ENCODE data around the gene MTHFR.

MTHFR gene

DNA sequence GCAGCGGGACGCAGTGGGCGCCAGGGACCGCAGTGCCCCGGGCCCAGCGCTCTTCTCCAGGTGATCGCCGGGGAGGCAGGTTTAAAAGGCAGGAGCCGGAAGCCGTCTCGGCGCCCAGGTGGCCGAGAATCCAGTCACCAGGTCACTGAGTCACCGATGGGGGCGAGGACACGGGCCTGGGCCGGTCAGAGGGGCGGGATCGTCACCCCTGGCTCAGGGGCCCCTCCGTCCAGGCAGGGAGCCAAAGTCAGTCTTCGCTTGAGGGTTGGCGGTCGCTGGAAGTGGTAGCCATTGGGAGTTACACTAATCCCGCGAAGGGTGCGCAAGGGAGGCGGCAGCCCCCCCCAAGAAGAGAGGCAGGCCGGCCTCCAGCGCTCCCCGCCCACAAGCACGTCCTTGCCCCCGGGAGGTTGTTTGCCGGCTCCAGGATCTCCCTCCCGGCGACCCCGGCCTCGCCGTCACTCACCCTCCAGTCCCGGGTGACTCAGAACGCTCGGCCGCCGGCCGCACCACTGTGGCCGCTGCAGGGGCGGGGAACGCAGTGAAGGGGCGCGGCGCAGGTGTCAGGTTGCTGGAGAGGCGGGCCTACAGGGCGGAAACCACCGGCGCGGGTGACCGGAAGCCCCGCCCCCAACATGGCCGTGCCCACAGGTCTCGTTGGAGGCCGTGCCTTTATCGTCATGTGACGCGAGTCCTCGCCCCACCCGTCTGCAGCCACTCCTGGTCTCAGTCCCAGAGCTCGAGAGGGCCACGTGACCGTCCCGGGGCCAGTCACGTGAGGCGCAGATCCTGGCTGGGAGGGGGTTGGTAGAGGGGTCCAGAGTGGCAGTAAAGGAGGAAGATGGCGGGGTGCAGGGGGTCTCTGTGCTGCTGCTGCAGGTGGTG, at the start of gene MTHFR, which contains the start of gene CLCN6:
Gene MTHFR (minus strand): TSS at position 543 of the 885 bp plus-strand sequence. CDS start 2,848 bp downstream, outside the sequence.
Gene CLCN6 (plus strand): TSS at position 770 of the 885 bp plus-strand sequence. CDS start 72 bp downstream, at position 842.
- peak; percentile 99 for DNase-seq (ENCODE audit: low read depth)

DNA sequence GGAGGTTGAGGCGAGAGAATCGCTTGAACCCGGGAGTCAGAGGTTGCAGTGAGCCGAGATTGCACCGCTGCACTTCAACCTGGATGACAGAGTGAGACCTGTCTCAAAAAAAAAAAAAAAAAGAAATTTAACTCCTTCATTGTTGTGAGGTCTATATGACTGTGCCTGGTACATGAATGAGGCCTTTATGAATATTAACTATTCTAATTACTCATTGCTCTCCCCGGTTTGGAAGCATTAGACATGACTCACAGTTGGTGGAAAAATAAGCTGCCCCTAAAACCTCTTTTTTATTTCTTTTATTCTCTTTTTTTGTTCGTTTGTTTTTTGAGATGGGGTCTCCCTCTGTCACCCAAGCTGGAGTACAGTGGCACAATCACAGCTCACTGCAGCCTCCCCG, 49.7 kb upstream of the MTHFR start:
- no peak for DNase-seq (ENCODE audit: low read depth)

DNA sequence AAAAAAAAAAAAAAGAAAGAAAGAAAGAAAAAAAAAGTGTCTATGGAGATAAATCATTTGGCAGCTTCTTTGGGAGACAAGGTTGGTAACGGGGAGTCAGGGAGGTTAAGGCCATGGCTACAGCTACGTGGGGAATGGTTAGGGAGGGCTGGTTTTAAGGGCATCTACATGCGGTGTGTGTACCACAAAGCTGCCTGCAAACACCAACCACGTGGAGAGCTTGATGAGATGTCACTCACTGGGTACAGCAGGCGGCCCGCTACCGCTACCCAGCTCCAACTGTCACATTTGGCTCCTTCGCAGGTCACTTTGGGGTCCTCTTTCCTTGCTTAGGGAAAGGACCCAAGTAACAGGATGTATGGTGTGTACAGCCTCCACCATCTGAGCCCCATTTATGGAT, 48.8 kb upstream of the MTHFR start:
- DNase-seq (ENCODE audit: low read depth): no peak

DNA sequence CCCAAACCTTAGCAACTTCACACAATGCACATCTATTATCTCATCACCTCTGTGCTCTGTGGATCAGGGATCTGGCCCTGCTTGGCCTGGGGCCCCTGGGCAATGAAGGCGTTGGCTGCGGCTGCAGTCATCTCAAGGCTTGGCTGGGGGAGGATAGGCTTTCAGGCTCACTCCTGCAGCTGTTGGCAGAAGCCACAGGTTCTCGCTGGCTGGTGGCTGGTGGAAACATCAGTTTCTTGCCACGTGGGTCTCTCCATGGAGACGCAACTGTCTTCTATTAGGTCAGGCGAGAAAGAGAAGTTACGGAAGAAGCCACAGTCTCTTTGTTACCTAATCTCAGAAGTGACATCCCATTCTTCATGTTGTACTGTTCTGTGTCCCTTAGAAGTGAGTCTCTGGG, 45.4 kb upstream of the MTHFR start:
- DNase-seq (ENCODE audit: low read depth): no peak

DNA sequence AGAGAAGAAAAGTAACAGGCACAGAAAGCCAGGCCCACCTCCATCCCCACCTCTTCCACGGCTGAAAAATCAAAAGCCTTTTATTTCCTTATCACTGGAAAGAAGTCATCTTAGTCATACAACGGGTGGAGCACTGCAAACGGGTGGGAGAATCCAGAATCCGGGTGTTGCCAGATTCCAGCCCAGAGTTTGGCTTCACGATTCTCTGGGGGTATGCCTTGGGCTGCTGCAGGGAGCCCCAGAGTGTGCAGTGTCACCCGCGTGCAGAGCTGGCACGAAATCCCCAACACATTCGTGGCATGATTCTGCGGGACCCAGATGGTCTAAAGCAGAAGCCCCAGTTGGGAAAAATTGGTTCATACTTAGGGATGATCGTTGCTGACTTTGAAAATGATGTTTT, 44.4 kb upstream of the MTHFR start:
- DNase-seq (ENCODE audit: low read depth): no peak

DNA sequence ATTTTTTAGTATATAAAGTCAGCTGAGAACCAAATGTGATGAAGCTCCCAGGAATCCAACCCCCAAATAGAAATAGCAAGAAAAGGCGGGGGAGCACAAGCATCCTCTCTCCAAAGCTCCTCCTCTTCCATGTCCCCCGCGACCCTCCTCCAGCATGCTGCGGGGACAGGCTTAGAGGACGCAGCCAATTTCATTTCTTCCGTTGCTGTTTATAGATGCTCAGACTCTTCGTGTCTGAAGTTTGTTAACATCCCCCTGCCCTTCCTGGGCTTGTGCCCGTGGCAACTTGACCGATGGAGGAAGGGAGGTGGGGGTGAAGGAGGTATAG, 42.6 kb upstream of the MTHFR start:
- DNase-seq (ENCODE audit: low read depth): no peak

DNA sequence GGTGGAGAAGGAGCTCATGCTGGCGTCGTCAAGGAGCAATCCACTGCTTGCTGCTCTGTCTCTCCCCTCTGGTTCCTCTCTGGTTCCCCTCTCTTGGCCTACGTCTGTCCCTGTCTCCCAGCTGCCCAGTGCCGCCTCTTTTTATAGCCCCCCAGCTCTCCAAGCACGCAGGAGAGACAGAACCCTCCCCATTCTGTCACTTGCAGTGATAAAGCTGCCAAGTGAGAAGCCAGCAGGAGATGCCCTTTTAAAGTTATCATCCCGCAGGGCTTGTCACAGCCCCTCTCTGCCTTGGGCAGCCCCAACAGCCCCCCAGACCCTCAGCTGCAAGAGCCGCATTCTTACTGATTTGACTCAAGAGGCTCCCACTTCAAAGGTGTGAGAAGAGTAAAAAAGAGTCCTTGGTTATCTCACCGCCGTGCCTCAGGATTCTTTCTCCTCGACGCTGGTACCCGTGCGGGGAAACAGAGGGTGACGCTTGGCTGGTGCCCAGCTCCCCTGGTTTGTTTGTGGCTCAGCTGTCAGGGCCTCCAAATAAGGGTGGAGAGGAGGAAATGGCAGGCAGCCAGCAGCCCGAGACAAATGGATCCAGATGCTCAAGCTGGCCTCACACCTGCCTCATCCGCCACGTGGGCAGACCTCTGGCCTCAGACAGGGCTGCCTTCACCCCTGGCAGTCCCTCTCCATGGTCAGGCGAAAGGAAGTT, 42.1 kb upstream of the MTHFR start, which contains the start of gene NPPA:
Gene NPPA (minus strand): TSS at position 117 of the 706 bp plus-strand sequence. CDS start 99 bp downstream, at position 18.
- DNase-seq (ENCODE audit: low read depth): no peak

GRCh38 chr1:11845641-11846335, 40.0 kb upstream of the MTHFR start:
- peak; percentile 19 for DNase-seq (ENCODE audit: low read depth)

GRCh38 chr1:11842154-11843041, 36.6 kb upstream of the MTHFR start:
- peak; percentile 75 for DNase-seq (ENCODE audit: low read depth)

DNA sequence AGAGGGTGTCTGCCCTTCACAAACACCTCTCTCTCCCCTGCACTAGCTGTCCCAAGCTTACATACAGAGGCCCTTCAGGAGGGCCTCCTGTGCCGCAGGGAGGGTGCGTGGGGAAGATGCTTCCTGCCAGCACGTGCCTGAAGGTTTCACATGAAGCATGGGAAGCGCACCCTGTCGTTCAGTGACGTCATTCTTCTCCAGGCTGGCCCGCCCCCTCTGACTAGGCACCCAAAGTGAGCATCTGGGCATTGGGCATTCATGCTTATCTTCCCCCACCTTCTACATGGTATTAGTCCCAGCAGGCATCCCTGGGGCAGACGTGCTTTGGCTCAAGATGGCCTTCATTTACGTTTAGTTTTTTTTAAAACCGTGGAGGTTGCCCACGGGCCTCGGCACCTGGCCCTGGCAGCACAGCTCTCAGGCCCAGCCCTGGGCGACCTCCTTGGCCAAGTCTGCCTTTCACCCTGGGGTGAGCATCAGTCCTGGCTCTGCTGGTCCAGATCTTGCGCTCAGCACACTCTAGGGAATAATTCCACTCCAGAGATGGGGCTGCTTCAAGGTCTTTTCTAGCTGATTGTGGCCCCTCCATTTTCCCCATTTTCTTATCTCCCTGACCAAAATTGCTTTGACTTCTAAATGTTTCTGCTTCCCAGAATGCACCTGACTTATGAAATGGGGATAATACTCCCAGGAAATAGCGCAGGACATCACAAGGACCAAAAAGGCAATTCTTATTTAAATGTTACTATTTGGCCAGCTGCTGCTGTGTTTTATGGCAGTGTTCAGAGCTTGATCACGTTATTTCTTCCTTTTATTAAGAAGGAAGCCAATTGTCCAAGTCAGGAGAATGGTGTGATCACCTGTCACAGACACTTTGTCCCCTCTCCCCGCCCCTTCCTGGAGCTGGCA, 35.7 kb upstream of the MTHFR start:
- no peak for DNase-seq (ENCODE audit: low read depth)

GRCh38 chr1:11839727-11840705, 34.3 kb upstream of the MTHFR start:
- no peak for DNase-seq (ENCODE audit: low read depth)

GRCh38 chr1:11838349-11839272, 32.8 kb upstream of the MTHFR start:
- peak; percentile 50 for DNase-seq (ENCODE audit: low read depth)

- no peak for DNase-seq (ENCODE audit: low read depth)
Observed at GRCh38 chr1:11837767-11838348, 32.1 kb upstream of the MTHFR start.

- no peak for DNase-seq (ENCODE audit: low read depth)
Observed at GRCh38 chr1:11836955-11837766, 31.4 kb upstream of the MTHFR start.

DNA sequence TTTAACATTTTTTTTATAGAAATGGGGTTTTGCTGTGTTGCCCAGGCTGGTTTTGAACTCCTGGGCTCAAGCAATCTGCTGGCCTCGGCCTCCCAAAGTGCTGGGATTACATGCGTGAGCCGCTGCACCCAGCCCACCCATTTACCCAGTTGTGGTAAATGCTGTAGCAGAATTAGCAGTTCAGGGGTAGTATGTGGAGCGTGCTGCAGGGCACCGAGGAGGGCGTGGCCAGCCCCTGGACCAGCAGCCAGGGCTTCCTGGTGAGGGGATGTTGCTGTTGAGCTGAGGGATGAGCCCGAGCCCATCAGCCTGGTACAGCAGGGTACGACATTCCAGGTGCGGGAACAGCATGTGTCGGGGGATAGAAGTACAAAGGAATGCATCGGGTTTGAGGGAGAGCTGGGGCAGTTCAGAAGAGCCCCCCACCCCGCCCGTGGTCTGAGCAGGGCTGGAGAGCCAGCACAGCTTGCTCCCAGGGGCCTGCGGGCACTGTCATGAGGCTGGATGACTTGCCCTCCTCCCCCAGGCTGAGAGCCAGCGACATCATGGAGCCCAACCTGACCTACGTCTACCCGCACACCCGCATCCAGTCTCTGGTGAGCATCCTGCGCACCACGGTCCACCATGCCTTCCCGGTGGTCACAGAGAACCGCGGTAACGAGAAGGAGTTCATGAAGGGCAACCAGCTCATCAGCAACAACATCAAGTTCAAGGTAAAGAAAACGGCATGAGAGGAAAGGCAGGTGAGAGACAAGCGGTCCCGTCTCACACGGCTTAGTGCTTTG, 29.9 kb upstream of the MTHFR start:
- no peak for DNase-seq (ENCODE audit: low read depth)

DNA sequence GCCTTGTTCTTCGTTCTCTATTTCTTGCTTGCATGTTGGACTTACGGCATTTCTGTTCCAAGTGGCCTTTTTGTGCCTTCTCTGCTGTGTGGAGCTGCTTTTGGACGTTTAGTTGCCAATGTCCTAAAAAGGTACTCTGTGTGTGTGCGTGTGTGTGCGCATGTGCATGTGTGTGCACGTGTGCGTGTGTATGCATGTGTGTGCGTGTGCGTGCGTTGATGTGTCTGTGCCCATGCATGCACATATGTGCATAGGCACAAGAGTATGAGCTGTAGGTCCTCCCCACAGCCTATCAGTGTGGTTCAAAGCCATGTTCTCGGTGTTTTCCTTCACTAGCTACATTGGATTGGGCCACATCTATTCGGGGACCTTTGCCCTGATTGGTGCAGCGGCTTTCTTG, 28.1 kb upstream of the MTHFR start:
- no peak for DNase-seq (ENCODE audit: low read depth)

Data from iris pigment epithelial cell (primary cell).